NCI-H2029 treated with DMSO at 0.1 percent for 48 hours (cell line): ENCODE results near the gene BUD31.

ENCODE experiments used
- DNase-seq: peaks from one replicate; lab custom pipeline; 2025; lab: John Stamatoyannopoulos, UW

BUD31 gene

DNA sequence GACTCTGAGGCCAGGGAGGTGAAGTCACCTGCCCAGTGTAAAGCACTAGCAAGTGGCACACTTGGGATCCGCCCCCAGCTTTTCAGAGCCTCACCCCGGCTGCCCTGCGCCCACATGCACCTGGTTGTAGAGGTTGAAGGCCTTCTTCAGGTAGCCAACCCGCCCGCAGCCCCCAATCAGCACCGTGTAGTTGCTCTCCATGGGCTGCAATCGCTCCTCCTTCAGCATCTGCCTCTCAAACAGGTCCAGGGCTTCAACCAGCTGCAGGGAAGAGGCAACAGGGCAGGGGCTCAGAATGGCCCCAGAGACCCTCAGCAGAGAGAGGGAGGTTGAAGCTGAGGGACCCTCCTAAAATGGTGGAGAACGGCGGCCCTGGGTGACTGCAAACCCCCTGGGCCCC, 24.4 kb downstream of the BUD31 start:
- no peak for DNase-seq

- DNase-seq, result no peak
These were observed 29.3 kb downstream of the BUD31 start for GRCh38 chr7:99437946-99438572.

- DNase-seq, result peak; percentile 75
These were observed 30.1 kb downstream of the BUD31 start, which contains the start of the genes CPSF4 and PTCD1 for GRCh38 chr7:99438573-99439480. Gene CPSF4, plus strand, starts transcription at chr7:99438943. Its CDS starts 140 bp downstream, at chr7:99439083. Gene PTCD1, minus strand, starts transcription at chr7:99438798. Its CDS starts 3,556 bp downstream, at chr7:99435242.

DNA sequence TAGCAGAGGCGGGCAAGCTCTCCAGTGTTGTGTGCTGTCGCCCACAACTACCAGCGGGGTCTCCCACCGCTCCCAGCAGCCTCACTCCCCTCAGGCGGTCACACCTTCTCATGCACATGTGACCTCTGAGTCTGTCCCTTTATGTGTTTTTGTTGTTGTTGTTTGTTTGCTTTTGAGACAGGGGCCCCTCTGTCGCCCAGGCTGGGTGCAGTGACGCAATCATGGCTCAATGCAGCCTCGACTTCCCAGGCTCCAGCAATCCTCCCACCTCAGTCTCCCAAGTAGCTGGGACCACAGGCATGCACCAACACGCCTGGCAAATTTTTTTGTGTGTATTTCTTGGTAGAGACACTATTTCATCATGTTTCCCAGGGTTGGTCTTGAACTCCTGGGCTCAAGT, 31.4 kb downstream of the BUD31 start:
- DNase-seq, result no peak

DNA sequence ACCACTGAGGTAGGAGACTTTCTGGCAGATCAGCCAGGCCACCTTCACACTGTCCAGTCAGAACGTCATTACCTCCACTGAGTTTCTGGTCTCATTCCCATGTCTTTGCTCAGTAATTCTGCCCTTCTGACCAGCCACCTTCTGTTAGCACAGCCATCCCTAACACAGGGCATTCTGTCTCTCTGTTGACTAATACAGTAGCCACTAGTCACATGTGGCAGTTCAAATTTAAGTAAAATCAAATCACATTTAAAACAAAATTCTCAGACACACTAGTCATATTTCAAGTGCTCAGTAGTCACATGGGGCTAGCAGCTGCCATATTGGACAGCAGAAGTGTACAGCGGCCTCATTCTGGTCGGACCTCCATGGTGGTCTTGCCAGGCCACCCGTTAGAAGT, 37.3 kb downstream of the BUD31 start:
- no peak for DNase-seq

DNA sequence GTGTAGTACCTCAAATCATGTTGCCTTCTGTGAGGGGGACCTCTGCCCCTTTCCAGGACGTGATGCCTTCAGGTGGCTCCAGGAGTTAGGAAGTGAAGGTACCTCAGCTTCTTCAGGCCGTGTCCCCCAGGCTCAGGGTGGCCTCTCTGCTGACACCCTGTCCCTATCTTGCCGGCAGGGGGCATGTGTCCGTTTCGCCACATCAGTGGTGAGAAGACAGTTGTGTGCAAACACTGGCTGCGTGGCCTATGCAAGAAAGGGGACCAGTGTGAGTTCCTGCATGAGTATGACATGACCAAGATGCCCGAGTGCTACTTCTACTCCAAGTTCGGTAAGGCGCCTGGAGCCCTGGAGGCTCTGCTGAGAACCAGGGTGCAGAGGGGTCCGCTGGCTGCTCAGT, 39.2 kb downstream of the BUD31 start:
- DNase-seq, result no peak

GRCh38 chr7:99448855-99449254, 40.1 kb downstream of the BUD31 start:
- DNase-seq, result no peak

- no peak for DNase-seq
These were observed 40.6 kb downstream of the BUD31 start for GRCh38 chr7:99449326-99449725.

DNA sequence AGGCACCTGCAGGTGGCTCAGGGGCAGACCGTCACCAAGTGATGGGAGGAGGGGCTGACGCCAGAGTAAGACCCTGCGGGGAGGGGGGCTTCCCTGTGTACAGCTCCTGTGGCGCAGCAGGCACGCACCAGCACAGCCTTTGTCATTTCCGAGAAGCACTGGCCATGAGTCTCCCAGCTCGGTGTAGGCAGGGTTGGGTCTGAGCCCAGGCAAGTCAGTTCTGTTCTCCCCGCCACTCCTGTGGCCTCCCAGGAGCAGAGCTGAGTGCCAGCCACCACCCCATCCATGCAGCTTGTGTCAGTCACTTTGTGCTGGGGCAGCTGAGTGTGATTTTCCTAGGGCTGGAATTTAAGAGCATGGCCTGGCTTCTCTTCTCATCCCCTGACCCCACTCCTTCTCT, 43.2 kb downstream of the BUD31 start:
- no peak for DNase-seq

- no peak for DNase-seq
These were observed 43.8 kb downstream of the BUD31 start for GRCh38 chr7:99452541-99452940.

DNA sequence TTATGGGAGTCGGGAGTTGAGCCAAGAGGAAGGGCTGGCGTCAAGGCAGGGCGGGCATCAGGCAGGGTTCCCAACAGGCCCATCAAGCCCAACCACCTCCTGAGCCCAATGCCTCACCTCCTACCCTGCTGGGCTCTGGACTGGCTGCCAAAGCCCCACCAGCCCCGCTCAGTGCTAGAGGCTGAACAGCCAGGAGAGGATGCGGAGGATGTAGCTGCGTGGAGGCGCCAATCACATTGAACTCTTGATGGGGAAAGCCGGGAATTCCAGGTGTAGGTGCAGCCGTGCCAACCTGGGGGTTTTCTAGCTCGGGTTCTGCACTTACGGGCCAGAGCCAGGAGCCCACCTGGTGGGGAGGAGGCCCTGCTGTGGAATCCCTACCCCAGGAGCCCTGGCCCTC, 44.3 kb downstream of the BUD31 start:
- DNase-seq, result no peak

- DNase-seq, result no peak
These were observed 47.1 kb downstream of the BUD31 start for GRCh38 chr7:99455874-99456273.

DNA sequence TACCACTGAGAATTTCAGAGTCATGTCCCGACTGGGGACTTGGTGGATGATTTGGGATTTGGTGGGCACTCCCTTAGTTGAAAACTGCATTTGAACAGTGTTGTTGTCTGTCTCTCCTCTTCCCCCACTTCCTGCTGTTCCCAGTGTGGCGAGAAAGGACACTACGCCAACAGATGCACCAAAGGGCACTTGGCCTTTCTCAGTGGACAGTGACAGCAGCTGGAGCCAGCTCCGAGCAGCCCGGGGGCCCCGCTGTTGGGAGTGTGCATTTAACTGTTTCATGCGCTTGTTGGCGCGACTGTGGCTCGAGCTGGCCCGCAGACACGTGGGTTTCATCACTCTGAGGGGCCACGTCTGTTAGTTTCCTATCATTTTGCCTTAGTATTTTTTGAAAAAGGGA, 47.5 kb downstream of the BUD31 start:
- DNase-seq, result no peak

GRCh38 chr7:99457050-99457649, 48.4 kb downstream of the BUD31 start:
- DNase-seq, result no peak

- DNase-seq, result no peak
These were observed 49.1 kb downstream of the BUD31 start for GRCh38 chr7:99457650-99458493.

GRCh38 chr7:99459087-99459486, 50.3 kb downstream of the BUD31 start:
- DNase-seq, result no peak

DNA sequence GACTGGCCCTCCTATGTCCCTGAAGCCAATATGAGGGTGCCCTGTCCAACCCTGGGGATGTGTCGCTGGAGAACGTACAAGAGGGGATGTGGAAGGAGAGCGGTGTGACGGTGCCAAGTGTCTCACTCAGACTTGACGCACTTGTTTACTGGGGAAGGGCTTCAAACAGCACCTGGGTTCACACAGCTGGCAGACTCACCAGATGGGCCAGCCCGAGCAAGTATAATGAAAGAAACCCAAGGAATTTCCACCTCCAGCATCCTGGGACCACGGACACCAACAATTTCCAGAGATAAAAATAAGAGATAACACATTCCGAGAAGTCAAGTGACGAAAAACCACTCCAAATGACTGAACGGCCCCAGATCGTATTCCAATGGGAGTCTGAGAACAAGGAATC, 51.9 kb downstream of the BUD31 start:
- no peak for DNase-seq

- no peak for DNase-seq
These were observed 52.5 kb downstream of the BUD31 start for GRCh38 chr7:99461221-99461620.

DNA sequence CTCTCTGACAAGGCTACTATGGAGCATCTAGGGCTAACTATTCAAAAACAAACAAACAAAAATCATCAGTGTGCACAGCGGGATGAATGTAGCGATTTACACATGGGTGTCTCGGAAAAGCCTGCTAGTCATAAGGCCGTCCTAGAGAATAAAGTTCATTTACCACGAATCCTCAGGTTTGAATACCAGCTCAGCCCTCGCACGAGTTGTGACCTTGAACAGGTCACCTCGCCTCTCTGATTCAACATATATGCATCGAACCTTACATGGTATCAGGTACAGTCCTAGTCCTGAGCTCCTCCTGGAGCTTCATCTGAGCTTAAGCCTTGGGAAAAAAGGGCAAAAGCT, 56.6 kb downstream of the BUD31 start:
- DNase-seq, result no peak

DNA sequence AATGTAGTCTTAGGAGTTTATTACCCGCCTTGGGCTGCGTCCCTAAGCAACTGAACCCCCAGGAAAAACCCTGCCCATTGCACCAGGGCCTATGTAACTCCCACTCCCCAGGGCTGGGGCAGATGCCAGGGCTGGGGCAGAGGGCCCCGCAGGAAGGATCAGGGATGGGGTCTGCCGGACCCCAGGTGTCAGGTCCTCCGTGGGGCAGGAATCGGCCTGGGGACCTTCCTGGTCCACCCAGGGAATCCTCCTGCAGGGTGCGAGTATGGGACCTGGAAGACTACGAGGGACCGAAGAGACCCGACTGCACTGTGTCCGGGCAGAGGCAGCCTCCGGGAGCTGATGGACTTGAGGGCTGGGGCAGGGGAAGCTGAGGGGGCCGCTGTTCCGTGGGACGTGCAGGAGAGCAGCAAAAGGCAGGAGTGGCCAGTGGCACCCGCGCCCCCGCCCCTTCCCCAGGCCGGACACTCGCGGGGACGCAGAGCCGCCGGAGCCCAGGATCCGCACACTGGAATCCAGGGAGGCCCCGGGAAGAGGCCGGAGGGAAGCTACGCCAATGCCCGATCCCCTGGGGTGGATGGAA, 59.7 kb downstream of the BUD31 start:
- DNase-seq, result no peak
